ENCODE data around the gene MEMO1.

- TF ChIP-seq CTCF (IDR thresholded peaks at IDR 0.05; ENCODE audit: low read depth, low read length, missing input control) (no peak), GABPA (IDR thresholded peaks at IDR 0.05 in 1 of 2, conservative IDR thresholded peaks at IDR 0.05 in 1 of 2) (no peak)
Observed at GRCh38 chr2:32008805-32009515, 1.8 kb downstream of the MEMO1 start.

All from liver (tissue), 3 donors.